Prostate gland (tissue), 2 donors: ENCODE measurements around the gene PDCD4.

ENCODE experiments used
- CTCF ChIP-seq, 4 experiments: fragments of 200-600 bp in 2 of 4; fragments of 450-650 bp in 2 of 4; sonication (generic) in 2 of 4; IDR thresholded peaks; 1 replicate in 3 of 4; 2 replicates in 1 of 4; pipeline ENCODE4 v1.5.1; 2016 to 2019; ENCODE audit warnings: antibody characterized with exemption in 4 of 4, mild to moderate bottlenecking in 2 of 4, moderate library complexity in 2 of 4
- POLR2A ChIP-seq: fragments of 450-650 bp; IDR thresholded peaks from one replicate; pipeline ENCODE4 v1.6.1; 2016; ENCODE audit warnings: antibody characterized with exemption, mild to moderate bottlenecking

- TF ChIP-seq POLR2A (no peak), CTCF (IDR thresholded peaks at IDR 0.05) (no peak)
Observed at GRCh38 chr10:110867807-110868465, 3.8 kb upstream of the PDCD4 start.
